Measurements from ENCODE around the gene ITGB7.

GRCh38 chr12:53222806-53223261, 15.8 kb upstream of the ITGB7 start:
- TF ChIP-seq CTCF (IDR thresholded peaks at IDR 0.05) (no peak), POLR2A (IDR thresholded peaks at IDR 0.05) (no peak)
